Measurements from ENCODE around the gene SFXN2.

GRCh38 chr10:102723989-102724388 lies 9.6 kb downstream of the SFXN2 start:
- TF ChIP-seq CTCF (IDR thresholded peaks at IDR 0.05) (no peak), POLR2A (IDR thresholded peaks at IDR 0.05; ENCODE audit: low read length) (no peak), KDM1A (IDR thresholded peaks at IDR 0.05; ENCODE audit: low read depth) (peak; percentile 55; the same call in 1 of the 2 replicates)
